NOMO-1 treated with dmso at 0.1 percent for 144 hours (cell line): ENCODE data around the gene PRKCZ.

Experiments used
- DNase-seq: peaks from one replicate; lab custom pipeline; 2025; ENCODE audit not compliant: unreplicated experiment; lab: John Stamatoyannopoulos, UW

Gene PRKCZ

DNA sequence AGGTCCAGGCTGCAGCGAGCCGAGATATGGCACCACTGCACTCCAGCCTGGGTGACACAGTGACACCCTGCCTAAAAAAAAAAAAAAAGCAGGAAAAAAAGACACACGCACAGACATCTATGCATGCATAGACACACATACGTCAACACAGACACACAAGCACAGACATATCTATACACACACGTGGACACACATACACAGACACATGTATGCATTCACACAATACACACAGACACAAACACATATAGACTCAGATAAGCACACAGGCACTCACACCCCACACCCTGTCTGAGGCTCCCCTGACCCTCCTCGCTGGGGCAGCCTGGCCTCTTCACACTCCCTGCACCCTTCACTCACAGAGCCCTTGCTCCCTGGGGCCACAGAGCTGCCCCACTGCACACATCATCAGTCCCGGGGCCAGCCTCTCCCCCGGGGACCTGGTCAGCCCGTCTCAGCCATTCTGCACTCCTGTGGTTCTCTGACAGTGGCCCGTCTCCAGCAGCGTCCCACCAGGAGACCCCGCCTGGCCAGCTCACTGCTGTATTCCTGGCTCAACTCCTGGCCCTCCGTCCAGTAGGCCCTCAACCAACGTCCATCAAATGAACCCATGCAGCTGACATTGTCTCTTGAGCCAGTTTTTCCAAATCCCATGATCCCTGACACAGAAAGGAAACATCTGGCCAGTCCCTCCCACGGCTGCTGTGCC lies 4.6 kb upstream of the PRKCZ start:
- no peak for DNase-seq

DNA sequence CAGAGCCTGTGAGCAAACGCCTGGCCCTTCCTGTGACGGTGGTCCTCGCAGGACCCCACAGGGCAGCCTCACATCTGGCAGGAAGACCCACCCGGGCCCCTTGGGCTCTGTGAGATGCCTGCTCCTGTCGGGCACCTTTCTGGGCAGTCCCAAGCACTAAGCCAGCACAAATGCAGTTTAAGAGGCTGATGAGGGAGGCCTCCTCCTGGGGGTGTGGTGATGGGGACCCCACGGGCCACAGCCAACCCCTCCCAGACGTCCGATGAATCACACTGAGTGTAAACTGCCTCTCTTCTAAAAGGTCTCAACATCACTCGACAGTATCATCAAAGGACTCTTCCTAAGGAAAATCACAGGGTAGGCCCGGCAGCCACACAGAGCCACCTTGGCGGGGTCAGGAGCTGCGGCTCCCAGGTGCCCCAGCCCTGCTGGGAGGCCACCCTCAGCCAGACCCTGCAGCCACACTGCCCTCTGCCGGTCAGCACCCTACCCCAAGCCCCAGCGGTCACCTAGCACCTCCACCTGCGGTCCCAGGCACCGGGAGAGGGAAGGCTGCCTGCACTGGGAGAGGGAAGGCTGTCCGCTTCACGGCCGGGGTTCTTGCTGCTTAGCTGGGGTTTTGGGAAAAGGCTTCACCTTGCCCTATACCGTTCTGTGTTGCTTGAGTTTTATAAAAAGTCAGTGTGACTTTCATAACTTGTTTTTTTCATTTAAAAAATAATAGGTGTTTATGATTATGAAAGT lies 3.9 kb upstream of the PRKCZ start:
- DNase-seq, result peak; percentile 3

DNA sequence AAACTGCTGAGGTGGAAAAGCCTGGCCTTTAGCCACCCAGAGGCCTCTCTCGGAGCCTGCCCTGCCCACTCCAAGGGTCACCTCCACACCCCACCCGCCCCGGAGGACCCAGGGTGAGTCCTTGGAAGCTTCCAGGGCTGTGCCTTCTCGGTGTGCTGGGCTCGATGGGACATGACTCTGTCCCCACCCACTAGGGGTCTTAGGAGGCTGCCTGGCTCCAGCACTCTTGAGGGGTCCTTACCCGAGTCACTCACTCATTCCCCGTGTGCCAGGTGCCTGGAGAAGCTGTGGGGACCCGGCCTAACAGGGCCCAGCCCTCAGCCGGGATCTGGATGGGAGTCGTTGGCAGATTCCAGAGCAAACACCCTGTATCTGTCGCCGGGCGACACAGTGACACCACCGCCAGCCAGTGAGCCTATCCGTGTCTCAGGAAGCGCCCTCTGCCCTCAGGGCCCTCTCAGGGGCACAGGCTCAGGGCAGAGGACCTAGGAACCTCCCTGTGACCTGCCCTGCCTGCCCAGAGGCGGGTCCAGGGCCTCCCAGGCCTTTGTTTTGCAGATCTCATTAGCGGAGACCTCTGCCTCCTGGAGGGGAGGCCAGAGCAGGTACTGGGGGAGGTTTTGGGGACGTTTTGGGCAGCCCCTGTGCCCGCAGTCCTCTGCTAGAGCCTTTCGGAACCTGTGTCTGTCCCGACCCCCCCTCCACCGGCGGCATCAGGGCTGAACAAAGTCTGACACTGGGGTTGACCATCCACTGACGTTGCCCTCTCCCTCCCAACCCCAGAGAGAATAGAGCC lies 3.1 kb upstream of the PRKCZ start:
- no peak for DNase-seq

DNA sequence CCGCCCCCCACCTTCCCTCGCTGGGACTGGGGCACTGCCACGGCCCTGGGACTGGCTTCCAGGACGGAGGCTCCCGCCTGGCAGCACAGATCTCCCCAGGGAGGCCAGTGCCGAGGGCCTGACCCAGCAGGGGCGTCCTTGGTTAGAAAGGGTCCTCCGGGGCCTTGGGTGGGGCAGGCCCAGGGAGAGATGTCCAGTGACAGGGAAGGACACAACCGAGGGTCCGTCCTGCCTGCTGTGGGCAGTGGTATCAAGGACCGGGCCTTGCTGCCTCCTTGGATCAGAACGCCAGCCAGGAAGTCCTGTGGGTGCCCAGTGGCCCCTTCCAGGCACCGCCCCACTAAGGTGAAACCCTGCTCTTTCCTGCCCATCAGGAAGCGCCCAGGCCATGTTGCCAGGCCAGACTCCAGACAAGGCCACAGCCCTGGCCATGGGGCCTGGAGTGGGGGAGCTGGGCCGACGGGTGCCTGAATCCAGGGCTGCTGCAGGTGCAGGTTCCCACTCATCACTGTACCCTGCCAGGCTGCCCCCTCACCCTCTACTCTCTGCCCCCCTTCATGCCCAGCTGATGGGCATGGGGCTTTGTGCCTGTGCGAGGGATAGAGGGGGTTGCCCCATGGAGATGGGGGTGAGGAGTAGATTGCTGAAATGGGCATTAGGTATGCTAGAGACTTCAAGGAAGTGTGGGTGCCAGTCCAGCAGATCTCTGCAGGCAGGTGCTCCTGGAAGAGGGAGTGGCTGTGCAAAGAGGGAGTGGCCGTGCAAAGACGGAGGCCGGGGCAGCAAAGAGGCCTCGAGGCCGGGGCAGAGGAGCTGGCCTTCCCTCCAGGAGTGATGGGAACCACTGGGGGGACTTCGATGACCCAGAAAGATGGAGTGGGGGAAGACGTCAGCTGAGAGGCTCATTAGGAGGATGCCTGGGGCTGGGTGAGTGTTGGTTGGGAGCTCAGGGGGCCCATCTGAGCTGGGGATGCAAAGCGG lies 2.2 kb upstream of the PRKCZ start:
- DNase-seq, result no peak

DNA sequence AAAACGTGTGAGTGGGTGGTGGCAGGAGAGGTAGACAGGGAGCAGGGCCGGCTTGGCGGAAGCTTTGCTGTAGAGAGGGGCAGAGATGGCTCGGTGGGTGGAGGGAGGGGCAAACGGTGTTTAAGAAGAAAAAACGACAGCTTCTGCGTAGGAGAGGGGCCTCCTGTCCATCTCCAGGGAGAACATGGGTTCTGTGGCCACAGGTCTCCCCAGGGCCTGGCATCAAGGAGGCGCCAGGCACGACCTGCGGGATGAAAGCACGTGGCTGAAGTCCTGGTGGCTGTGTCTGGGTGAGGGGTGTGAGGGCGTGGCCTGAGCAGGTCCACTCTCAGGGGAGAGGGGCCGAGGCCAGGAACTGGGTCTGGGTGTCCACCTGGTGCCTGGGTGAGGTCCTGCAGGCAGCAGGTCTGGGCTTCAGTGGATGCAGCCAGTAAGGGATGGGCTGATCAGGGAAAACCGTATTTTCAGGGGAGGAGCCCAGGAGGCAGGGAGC lies 940 bp upstream of the PRKCZ start:
- no peak for DNase-seq

DNA sequence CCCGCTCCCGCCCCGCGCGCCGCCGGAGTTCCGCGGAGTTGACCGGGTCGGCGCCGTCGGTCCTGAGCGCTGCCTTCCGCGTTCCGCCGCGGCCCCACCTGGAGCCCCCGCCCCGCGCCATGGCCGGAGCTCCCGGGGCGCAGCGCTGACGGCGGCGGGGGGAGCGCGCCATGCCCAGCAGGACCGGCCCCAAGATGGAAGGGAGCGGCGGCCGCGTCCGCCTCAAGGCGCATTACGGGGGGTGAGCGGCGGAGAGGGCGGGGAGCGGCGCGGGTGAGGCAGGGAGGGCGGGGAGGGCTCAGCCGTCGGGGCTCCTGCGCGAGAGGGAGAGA lies 216 bp downstream of the PRKCZ start:
- no peak for DNase-seq

DNA sequence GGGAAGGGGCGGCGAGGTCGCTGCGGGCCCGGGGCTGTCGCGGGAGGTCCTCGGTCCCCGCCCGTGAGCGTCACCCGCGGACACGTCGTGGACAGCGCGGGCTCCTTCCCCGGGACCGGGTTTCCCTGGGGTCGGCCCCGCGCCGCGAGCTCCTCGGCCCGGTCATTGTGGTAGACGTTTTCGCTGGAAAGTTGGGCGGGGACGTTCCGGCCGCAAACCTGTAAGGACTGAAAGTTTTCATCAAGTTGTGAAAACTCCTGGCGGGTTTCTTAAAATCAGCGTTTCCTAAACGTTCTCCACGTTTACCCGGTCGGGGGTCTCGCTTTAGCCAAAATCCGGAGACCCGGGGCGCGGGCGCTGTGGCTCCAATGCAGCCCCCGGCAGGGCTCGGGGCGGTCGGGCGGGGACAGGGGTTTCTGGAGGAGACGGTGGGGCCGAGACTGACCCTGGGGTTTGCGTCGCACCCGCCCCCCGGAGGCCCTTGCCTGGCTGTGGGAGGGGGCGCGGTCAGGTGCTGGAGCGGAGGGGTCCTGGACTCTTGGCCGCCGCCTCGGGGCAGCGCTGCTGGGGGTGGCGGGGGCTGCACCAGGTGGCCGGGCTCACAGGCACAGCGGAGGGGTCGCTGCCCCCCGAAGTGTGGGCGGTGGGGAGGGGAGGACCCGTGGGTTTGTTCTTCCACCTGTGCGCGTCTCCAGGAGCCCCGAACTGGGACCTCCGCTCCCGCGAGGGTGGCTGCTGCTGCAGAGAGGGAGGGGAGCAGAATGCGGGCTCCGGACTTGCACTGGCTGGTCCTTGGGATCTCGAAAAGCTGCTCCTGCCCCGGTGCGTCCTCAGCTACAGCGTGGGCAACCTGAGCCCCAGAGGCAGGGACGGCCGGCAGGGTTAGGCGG lies 827 bp downstream of the PRKCZ start:
- no peak for DNase-seq

DNA sequence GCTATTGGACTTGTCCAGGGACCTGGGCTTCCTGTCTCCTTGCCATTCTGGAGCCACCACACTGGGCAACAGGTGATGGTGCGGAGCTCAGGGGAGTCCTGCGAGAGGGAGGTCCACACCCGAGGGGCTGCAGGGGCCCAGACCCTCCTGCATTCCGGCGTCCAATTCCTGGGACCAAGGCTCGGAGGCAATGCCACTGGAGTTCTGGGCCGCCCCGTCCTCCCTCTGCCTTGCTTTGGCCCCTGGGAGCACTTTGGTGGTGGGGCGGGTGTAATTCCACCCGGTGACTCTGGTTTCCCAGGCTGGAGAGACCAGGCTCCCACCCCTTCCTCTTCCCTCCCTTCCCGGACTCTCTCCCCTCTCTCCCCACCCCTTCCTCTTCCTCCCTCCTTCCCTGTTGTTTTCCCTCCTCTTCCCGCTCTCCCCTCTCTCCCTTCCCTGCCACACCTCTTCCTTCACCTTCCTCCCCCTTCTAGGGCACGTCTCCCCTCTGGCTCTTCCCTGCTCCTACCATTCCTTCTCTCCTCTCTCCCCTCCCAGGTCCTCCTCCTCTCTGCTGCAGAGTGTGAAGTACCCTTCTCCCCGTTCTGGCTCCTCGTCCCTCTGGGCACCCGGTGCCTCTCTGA lies 2.0 kb downstream of the PRKCZ start:
- no peak for DNase-seq

DNA sequence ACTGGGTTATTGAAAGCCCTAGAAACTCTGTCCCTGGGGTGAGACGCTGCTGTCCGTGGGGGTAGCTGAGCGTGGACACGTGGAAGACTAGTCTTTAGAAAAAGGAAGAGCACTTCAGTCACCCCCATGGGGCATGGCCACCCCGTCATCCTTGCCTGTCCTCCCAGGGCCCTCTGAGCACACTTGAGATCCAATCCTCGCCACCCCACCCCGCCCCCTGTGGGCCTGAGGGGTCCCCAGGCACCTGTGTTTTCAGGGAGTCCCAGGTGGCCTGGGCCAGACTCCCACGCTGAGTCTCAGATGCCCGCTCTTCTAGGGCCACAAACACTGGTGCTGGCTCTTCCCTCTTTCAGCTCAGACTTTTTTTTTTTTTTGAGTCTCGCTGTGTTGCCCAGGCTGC lies 2.5 kb downstream of the PRKCZ start:
- no peak for DNase-seq

DNA sequence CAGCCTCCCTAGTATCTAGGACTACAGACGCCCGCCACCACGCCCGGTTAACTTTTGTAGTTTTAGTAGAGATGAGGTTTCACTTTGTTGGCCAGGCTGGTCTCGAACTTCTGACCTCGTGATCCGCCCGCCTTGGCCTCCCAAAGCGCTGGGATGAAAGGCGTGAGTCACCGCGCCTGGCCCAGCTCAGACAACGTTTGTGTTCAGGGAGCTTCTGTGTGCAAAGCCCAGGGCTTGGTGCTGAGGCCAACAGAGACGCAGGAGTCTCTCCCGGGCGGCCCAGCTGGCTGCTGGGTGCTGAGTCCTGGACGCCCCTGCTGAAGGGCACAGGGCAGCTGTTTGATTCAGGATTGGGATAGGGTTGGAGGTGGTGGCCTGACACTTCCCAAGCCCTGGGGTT lies 3.0 kb downstream of the PRKCZ start:
- DNase-seq, result no peak

DNA sequence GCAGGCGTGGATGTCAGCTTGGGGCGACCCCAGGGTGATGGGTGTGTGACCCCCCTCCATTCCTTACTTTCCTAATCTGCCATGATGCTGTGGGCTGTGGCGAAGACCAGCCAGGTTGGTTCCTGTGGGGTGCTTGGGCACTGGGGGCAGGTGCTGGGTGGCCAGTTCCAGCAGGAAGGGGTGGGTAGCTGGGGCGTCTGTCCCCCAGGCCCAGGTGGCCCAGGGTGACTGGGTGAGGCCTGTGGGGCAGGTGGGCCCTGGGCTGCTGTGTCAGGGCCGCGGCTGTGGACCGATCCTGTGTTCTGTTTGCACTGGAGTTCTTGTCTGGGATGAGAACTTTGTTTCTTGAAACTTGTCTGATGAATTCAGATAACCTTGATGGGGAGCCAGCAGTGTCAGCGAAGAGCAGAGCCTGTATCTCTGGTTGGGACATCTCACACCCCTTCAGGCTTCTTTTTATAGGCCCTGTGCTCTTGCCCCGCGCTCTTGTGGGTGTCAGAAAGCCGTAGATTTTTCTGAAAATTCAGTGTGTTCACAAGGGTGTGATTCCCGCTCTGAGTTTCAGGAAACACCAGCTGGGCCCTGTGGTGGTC lies 3.7 kb downstream of the PRKCZ start:
- no peak for DNase-seq

DNA sequence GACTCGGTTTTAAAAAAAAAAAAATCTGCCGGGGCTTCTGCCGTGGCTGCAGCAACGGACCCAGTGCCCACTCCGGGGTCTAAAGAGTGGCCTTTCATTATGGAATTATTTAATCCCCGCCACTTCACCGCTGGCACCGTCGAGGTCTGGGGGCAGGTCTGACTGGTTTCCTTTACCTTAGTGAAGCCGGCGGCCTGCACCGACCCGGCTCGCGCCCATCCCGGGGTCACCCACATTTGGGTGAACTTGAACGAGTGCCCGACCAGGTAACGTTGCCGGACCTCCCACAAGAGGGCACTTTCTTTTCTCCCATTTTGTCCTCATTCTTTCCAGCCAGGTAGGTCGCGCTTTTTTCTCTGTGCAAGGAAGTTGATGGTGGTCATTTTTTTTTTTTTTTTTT lies 4.3 kb downstream of the PRKCZ start:
- no peak for DNase-seq

DNA sequence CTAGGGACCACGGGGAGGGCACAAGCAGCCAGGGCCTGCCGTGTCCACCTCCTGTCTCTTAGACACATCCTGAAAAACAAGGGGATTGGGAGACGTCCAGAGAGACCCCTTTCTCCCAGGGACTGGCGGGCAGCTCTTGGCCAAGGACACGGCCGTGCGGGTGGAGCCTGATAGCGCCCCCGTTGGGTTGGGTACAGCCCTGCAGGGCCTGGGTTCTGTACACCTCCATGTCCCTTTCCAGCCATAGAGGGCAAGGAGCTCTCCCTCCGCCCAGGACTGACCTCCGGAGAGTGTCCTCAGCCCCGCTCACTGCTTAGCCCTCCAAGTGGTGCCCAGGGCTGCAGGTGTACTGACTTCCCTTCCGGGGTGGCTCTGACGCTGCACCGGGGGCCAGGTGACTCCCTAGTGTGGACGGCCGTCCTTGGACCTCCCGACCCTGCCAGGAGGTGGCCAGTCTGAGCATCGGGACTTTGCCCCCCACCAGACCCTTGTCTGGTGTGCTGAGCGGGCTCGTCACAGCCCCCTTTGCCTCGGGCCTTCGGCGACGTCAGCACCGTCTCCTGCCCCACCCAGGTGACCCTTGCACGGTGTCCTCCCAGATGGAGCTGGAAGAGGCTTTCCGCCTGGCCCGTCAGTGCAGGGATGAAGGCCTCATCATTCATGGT lies 5.8 kb downstream of the PRKCZ start:
- no peak for DNase-seq

DNA sequence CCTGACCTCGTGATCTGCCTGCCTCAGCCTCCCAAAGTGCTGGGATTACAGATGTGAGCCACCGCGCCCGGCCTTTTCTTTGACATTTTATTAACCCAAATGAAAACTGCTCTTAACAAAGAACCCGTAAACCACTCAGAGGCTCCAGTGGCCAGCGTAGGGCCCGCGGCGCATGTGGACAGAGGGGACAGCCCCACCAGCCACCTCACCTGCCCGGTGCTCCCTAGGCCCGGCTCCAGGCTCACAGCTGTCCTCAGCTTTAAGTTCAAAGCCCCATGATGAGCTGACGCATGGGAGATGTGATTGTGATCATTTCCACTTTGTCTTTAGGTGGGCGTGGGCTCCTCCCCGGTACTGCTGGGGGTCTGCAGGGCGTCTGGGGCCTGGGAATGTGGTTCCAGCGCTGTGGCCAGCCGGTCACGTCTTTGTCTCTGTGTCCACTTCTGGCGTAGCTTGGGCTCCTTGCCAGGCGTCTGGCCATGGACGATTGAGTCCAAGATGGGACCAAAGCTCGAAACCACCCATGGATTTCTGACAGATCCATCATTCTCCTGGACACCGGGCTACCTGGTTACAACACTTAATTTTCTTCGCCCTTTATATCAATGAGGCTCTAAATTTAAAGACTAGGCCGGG lies 6.9 kb downstream of the PRKCZ start:
- DNase-seq, result no peak

DNA sequence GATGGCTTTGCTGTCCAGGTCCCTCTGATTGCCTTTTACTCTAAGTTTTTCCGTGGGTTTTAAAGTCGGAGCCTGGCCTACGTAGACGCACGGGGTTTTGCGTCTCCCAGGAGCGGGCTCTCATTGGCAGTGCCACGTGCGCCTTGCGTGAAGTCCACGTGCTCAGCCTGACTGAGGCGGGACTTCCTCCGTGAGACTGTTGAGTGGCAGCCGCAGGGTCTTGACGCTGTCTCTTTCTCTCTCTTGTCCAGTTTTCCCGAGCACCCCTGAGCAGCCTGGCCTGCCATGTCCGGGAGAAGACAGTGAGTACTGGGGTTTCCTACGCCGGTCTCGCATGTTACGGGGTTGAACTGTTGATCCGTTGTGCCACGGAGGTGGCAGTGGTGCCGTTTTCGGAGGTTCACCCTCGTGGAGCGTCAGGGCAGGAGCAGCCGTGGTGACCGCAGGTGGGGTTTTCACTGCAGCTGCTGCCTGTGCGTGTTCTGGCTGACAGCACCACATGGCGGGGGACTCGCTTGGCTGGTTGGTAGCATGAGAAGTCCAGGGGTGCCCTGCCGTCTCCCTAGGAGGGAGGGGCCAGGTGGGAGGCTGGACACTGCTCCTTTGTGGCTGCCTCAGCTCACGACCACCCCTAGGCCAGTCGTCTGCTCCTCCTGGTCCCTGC lies 9.2 kb downstream of the PRKCZ start:
- no peak for DNase-seq

DNA sequence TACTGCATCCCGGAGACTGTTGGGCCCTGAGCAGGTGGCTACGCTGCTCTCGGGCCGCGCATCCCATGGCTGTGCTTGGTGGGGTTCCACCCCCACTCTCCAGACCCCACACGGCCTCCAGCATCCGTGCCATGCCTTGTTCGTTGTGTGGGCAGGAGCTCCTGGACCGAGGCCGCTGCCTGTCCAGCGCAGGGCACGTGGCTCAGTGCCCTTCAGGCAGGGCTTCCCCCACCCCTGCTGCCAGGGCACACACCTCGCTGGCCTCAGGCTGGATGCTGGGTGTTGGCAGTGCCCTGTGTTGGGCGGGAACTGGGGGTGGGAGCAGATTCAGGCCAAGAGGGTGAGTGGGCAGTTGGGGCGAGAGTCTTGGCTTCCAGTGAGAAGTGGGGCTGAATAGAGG lies 9.9 kb downstream of the PRKCZ start:
- no peak for DNase-seq

DNA sequence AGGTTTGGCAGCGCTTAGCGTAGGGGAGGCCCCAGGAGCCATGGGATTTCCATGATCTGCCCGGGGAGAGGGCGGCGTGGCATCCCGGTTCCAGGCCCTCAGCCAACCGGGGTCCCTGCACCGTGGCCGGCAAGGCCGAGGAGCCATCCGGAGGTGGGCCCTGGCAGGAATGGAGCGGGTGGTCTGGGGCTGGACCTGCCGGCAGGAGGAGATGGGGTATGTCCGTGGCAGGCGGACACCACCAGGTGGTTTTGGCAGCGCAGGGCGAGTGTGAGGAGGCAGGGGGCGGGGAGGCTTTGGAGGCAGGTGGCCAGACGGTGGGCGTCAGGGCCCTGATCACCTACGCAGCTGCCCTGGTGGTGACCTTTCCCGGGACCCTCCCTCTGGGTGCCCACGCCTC lies 10.3 kb downstream of the PRKCZ start:
- no peak for DNase-seq
